H1 (cell line): ENCODE data around the gene APP. TPM values are rescaled to one million over a fixed set of nuclear protein-coding genes. Genes with fewer than 3 reads are reported as not detected.

Experiments
- CTCF ChIA-PET: fragments of 300-600 bp; sonication (Branson Sonifier 250); formaldehyde crosslinking; loops from one replicate; lab custom pipeline; 2021; ENCODE audit not compliant: partially characterized antibody; lab: Charles Lee
- POLR2A ChIA-PET: fragments of 300-600 bp; sonication (Branson Sonifier 250); formaldehyde crosslinking; loops from one replicate; lab custom pipeline; 2021; ENCODE audit warnings: inconsistent platforms; ENCODE audit not compliant: partially characterized antibody; lab: Charles Lee
- DNase-seq, 2 experiments: peaks; one replicate each; pipeline versions ENCODE4 v3.0.0 to v3.0.0-alpha.2; 2010 to 2022; ENCODE audit warnings: low spot score in 2 of 2, low read depth in 1 of 2, mixed read lengths in 1 of 2
- FAIRE-seq: peaks from 2 replicates; lab custom pipeline; 2011; peaks lifted over from hg19 to GRCh38; lab: Jason Lieb, UNC
- H2AFZ ChIP-seq: 2 replicates; pipeline ENCODE4 v1.8.1; 2012; ENCODE audit warnings: low read length, inconsistent platforms
- H2AK5ac ChIP-seq: 2 replicates; pipeline ENCODE4 v1.6.1; 2013; ENCODE audit warnings: low read depth, low read length
- H2BK120ac ChIP-seq: replicated peaks from 2 replicates; pipeline ENCODE3; 2013; ENCODE audit warnings: low read depth, low read length, inconsistent platforms
- H2BK12ac ChIP-seq: 2 replicates; pipeline ENCODE4 v1.6.1; 2013; ENCODE audit warnings: low read depth, low read length
- H2BK15ac ChIP-seq: 2 replicates; pipeline ENCODE4 v1.6.1; 2013; ENCODE audit warnings: low read length
- H2BK20ac ChIP-seq: 2 replicates; pipeline ENCODE4 v1.6.1; 2013; ENCODE audit warnings: low read length
- H2BK5ac ChIP-seq: 2 replicates; pipeline ENCODE4 v1.6.1; 2013; ENCODE audit warnings: low read depth, low read length
- H3K14ac ChIP-seq: 2 replicates; pipeline ENCODE4 v1.6.1; 2013; ENCODE audit warnings: inconsistent platforms; ENCODE audit not compliant: insufficient read length
- H3K18ac ChIP-seq: 2 replicates; pipeline ENCODE4 v1.6.1; 2013; ENCODE audit warnings: low read length; ENCODE audit errors: extremely low read depth
- H3K23ac ChIP-seq: 2 replicates; pipeline ENCODE4 v1.6.1; 2013; ENCODE audit warnings: inconsistent platforms; ENCODE audit not compliant: insufficient read length
- H3K23me2 ChIP-seq: 2 replicates; pipeline ENCODE4 v1.6.1; 2013; ENCODE audit warnings: low read depth, low read length
- H3K27ac ChIP-seq: 2 replicates; pipeline ENCODE4 v1.6.1; 2011; ENCODE audit warnings: low read depth, low read length, inconsistent platforms
- H3K27me3 ChIP-seq, 4 experiments: replicated peaks in 1 of 4; 1 replicate in 1 of 4; 2 replicates in 3 of 4; pipeline versions ENCODE4 v1.6.1 to v1.8.1; 2011 to 2013; ENCODE audit warnings: low read length in 3 of 4, mild to moderate bottlenecking in 3 of 4, inconsistent platforms in 2 of 4, mixed read lengths in 2 of 4, moderate library complexity in 1 of 4; ENCODE audit not compliant: control insufficient read depth in 3 of 4, insufficient read depth in 3 of 4; ENCODE audit errors: extremely low read depth in 1 of 4
- H3K36me3 ChIP-seq, 4 experiments: 2 replicates each; pipeline versions ENCODE4 v1.6.1 to v1.8.1; 2011 to 2013; ENCODE audit warnings: mild to moderate bottlenecking in 4 of 4, low read length in 3 of 4, moderate library complexity in 2 of 4, control low read depth in 1 of 4, inconsistent platforms in 1 of 4; ENCODE audit not compliant: insufficient read depth in 4 of 4, control insufficient read depth in 2 of 4
- H3K4ac ChIP-seq: replicated peaks from 2 replicates; pipeline ENCODE3; 2013; ENCODE audit warnings: low read length, low read depth, mixed read lengths, inconsistent platforms; ENCODE audit not compliant: insufficient read length
- H3K4me1 ChIP-seq, 4 experiments: replicated peaks in 1 of 4; 1 replicate in 1 of 4; 2 replicates in 3 of 4; pipeline versions ENCODE4 v1.6.1 to v1.8.1; 2011 to 2013; ENCODE audit warnings: low read length in 3 of 4, inconsistent platforms in 2 of 4, mixed read lengths in 1 of 4; ENCODE audit not compliant: insufficient read depth in 4 of 4, control insufficient read depth in 3 of 4
- H3K4me2 ChIP-seq, 2 experiments: 2 replicates each; pipeline versions ENCODE4 v1.6.1 to v1.8.1; 2011 to 2013; ENCODE audit warnings: low read depth in 2 of 2, low read length in 2 of 2, control low read depth in 1 of 2, inconsistent platforms in 1 of 2, mild to moderate bottlenecking in 1 of 2; ENCODE audit not compliant: insufficient read depth in 1 of 2
- H3K4me3 ChIP-seq, 4 experiments: fragments of 200-600, 300-600 bp in 1 of 4; sonication (generic), shearing (Covaris generic), sonication (Bioruptor Twin) in 1 of 4; 2 replicates each; pipeline versions ENCODE4 v1.5.1 to v1.8.1; 2011 to 2016; ENCODE audit warnings: low read length in 4 of 4, low read depth in 3 of 4, control low read depth in 2 of 4, inconsistent platforms in 2 of 4, mild to moderate bottlenecking in 2 of 4, mixed read lengths in 1 of 4, moderate library complexity in 1 of 4; ENCODE audit not compliant: insufficient read depth in 2 of 4; ENCODE audit errors: extremely low read depth in 1 of 4
- H3K56ac ChIP-seq: replicated peaks from 2 replicates; pipeline ENCODE3; 2013; ENCODE audit warnings: low read depth, mild to moderate bottlenecking, mixed read lengths, low read length, inconsistent platforms; ENCODE audit not compliant: insufficient read length
- H3K79me1 ChIP-seq: 2 replicates; pipeline ENCODE4 v1.6.1; 2013; ENCODE audit warnings: low read depth, low read length, control low read depth
- H3K79me2 ChIP-seq, 2 experiments: 2 replicates each; pipeline versions ENCODE4 v1.6.1 to v1.8.1; 2012 to 2013; ENCODE audit warnings: low read length in 2 of 2, mild to moderate bottlenecking in 2 of 2, inconsistent platforms in 1 of 2; ENCODE audit not compliant: insufficient read depth in 2 of 2, control insufficient read depth in 1 of 2
- H3K9ac ChIP-seq, 4 experiments: replicated peaks in 1 of 4; 1 replicate in 1 of 4; 2 replicates in 3 of 4; pipeline versions ENCODE4 v1.6.1 to v1.8.1; 2011 to 2013; ENCODE audit warnings: low read depth in 3 of 4, low read length in 3 of 4, control low read depth in 2 of 4, mild to moderate bottlenecking in 2 of 4, moderate library complexity in 2 of 4, inconsistent platforms in 1 of 4; ENCODE audit errors: extremely low read depth in 1 of 4
- H3K9me3 ChIP-seq, 2 experiments: 2 replicates each; pipeline versions ENCODE4 v1.6.1 to v1.8.1; 2012 to 2013; ENCODE audit warnings: mild to moderate bottlenecking in 2 of 2, moderate library complexity in 2 of 2, control low read depth in 1 of 2, inconsistent platforms in 1 of 2, low read depth in 1 of 2, low read length in 1 of 2, mixed read lengths in 1 of 2; ENCODE audit not compliant: insufficient read depth in 2 of 2
- H4K20me1 ChIP-seq, 2 experiments: replicated peaks in 1 of 2; 2 replicates each; pipeline versions ENCODE3 to v1.8.1; 2011 to 2013; ENCODE audit warnings: inconsistent platforms in 2 of 2, low read length in 2 of 2, mild to moderate bottlenecking in 1 of 2; ENCODE audit not compliant: insufficient read depth in 2 of 2, control insufficient read depth in 1 of 2
- H4K5ac ChIP-seq: 2 replicates; pipeline ENCODE4 v1.6.1; 2013; ENCODE audit warnings: low read length, low read depth, mixed read lengths, inconsistent platforms; ENCODE audit not compliant: insufficient read length
- H4K8ac ChIP-seq: 2 replicates; pipeline ENCODE4 v1.8.0; 2013; ENCODE audit warnings: mild to moderate bottlenecking, moderate library complexity, low read length, inconsistent platforms; ENCODE audit not compliant: insufficient read depth; ENCODE audit errors: extremely low read depth
- H4K91ac ChIP-seq: replicated peaks from 2 replicates; pipeline ENCODE3; 2013; ENCODE audit warnings: low read length, mixed read lengths, inconsistent platforms; ENCODE audit not compliant: insufficient read length
- BACH1 ChIP-seq: IDR thresholded peaks from 2 replicates; pipeline ENCODE4 v1.6.1; 2012; ENCODE audit warnings: low read length, improper control_type of control experiment
- CHD2 ChIP-seq: IDR thresholded peaks from 2 replicates; pipeline ENCODE4 v1.6.1; 2012; ENCODE audit warnings: low read length, improper control_type of control experiment
- GABPA ChIP-seq: IDR thresholded peaks from 2 replicates; pipeline ENCODE4 v1.6.1; 2011; ENCODE audit warnings: mild to moderate bottlenecking, low read length, moderate library complexity, borderline replicate concordance; ENCODE audit not compliant: insufficient read depth
- HDAC2 ChIP-seq, 2 experiments: fragments of 300-600 bp in 1 of 2; sonication (generic) in 1 of 2; IDR thresholded peaks; 2 replicates each; pipeline ENCODE4 v1.6.1; 2011 to 2012; ENCODE audit warnings: low read depth in 2 of 2, low read length in 2 of 2, mild to moderate bottlenecking in 2 of 2, moderate library complexity in 2 of 2, borderline replicate concordance in 1 of 2, inconsistent platforms in 1 of 2
- JUND ChIP-seq: IDR thresholded peaks from 2 replicates; pipeline ENCODE4 v1.6.1; 2011; ENCODE audit warnings: mild to moderate bottlenecking, improper control_type of control experiment, low read length
- KDM5A ChIP-seq: fragments of 200-600 bp; IDR thresholded peaks from 2 replicates; pipeline ENCODE4 v1.7.1; 2012; ENCODE audit warnings: mild to moderate bottlenecking, low read length, inconsistent platforms, mixed read lengths
- RAD21 ChIP-seq, 2 experiments: IDR thresholded peaks in 1 of 2; conservative IDR thresholded peaks in 1 of 2; 2 replicates each; pipeline ENCODE4 v1.6.1; 2011; ENCODE audit warnings: low read depth in 2 of 2, low read length in 2 of 2, improper control_type of control experiment in 1 of 2, inconsistent platforms in 1 of 2, mild to moderate bottlenecking in 1 of 2, moderate library complexity in 1 of 2
- RFX5 ChIP-seq: IDR thresholded peaks from 2 replicates; pipeline ENCODE4 v1.6.1; 2011; ENCODE audit warnings: low read depth, low read length, improper control_type of control experiment, borderline replicate concordance
- RNF2 ChIP-seq: fragments of 200-900, 300-1000 bp; sonication (generic); IDR thresholded peaks from 2 replicates; pipeline ENCODE4 v1.7.1; 2016; ENCODE audit warnings: borderline replicate concordance, low read depth, mild to moderate bottlenecking, antibody characterized with exemption, low read length; ENCODE audit not compliant: poor library complexity, severe bottlenecking; ENCODE audit errors: missing control alignments
- SIRT6 ChIP-seq: IDR thresholded peaks from one replicate; pipeline ENCODE4 v1.7.1; 2012; ENCODE audit warnings: low read length, inconsistent platforms
- TAF7 ChIP-seq: optimal IDR thresholded peaks from 2 replicates; pipeline ENCODE3; 2011; ENCODE audit warnings: low read depth, mild to moderate bottlenecking, inconsistent platforms, low read length, moderate library complexity, borderline replicate concordance
- WGBS, 2 experiments: shearing (Covaris generic) in 1 of 2; methylation state at CpG; one replicate each; pipeline versions ENCODE4 v1.1.6 to v1.1.7; 2013 to 2015; ENCODE audit warnings: low lambda C conversion rate in 2 of 2, mixed read lengths in 2 of 2, inconsistent platforms in 1 of 2, low coverage in 1 of 2, missing lambda C conversion rate in 1 of 2; ENCODE audit not compliant: insufficient replicate concordance in 2 of 2, insufficient coverage in 1 of 2, insufficient read length in 1 of 2; ENCODE audit errors: extremely low coverage in 1 of 2, missing lambda C conversion rate in 1 of 2; 5-methylcytosine and 5-hydroxymethylcytosine counted together
- polyA plus RNA-seq, 7 experiments: library from polyadenylated mRNA; depleted of rRNA in 3 of 7; stranded (reverse) in 5 of 7; unstranded in 2 of 7; fragments of >200 nt in 5 of 7; fragments of 200-250 nt in 2 of 7; gene quantifications; 1 replicate in 5 of 7; 2 replicates in 1 of 7; 4 replicates in 1 of 7; pipeline versions ENCODE4 v1.2.1 to v1.2.3, GENCODE V29; 2011 to 2013; ENCODE audit warnings: missing spikeins in 2 of 7, mixed read lengths in 2 of 7
- total RNA-seq: library from RNA; stranded (reverse); fragmentation: NEBNext Ultra II Directional; extraction: Animal tissue kit (Norgen Biotek cat#: 25700); gene quantifications from 2 replicates; pipeline ENCODE4 v1.2.1, GENCODE V29; 2021
- TF ChIP-seq, protein P1 (sequence below): IDR thresholded peaks from 2 replicates; pipeline ENCODE4 v1.6.1; 2011; ENCODE audit warnings: low read depth, mild to moderate bottlenecking, low read length; ENCODE audit not compliant: insufficient read depth

Gene APP
- total and polyA plus RNA-seq, 2 of the 8 experiments (the other 6 are each of a cell fraction or from before 2014, with no cell fraction given), result 375 to 551 TPM

DNA sequence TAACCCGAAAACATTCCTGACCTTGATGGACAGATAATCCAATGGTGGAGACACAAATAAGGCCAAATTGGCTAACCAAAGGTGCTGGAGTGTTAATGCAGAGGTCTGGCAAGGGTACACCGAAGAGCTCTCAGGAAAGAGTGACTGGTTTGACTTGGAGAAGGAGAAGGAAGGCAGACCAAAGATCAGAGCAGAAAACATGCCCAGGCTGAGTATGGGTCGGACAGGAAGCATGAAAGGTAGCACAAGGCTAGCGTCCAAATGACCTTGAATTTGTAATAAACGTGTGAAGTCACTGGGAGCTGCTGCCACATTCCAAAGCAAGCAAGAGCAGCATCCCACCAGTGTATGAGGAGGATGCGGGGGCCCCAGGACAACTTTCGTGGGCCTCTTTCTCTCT lies 45.7 kb downstream of the APP start:
- Histone ChIP-seq H3K56ac (no peak overlapping the region), H3K27ac (no peak overlapping the region), H3K18ac (peak overlapping the region; percentile 1; the same call in 1 of the 2 replicates), H3K79me1 (peaks cover 3% of the 10 kb centered on the region; the same call in 1 of the 2 replicates), H2BK5ac (peak overlapping the region; percentile 46; the same call in 1 of the 2 replicates), H3K4me1 (peaks cover 5 to 31% (median 23%) of the 10 kb centered on the region in 4 experiments; a peak in 6 of 7 replicates), H3K23me2 (no peaks in the 10 kb centered on the region), H2AK5ac (0 out of 2 replicates have a peak overlapping the region, but pooled peaks have one; percentile 56), H3K4me2 (peak overlapping the region in 1 of 2 experiments; percentile 1; a peak in 1 of 4 replicates), H4K91ac (no peak overlapping the region), H2AFZ (no peak overlapping the region), H2BK120ac (no peak overlapping the region), H3K9me3 (no peaks in the 10 kb centered on the region), H3K9ac (no peak overlapping the region), H3K4me3 (no peak overlapping the region), H3K23ac (no peak overlapping the region), H2BK12ac (0 out of 2 replicates have a peak overlapping the region, but pooled peaks have one; percentile 73), H3K36me3 (no peaks in the 10 kb centered on the region), H4K8ac (no peak overlapping the region), H4K20me1 (peaks cover 25 to 31% of the 10 kb centered on the region in 2 experiments), H4K5ac (no peak overlapping the region), H2BK20ac (no peak overlapping the region), H3K27me3 (no peaks in the 10 kb centered on the region), H3K79me2 (peaks cover 11 to 99% of the 10 kb centered on the region in 2 experiments; a peak in 3 of 4 replicates), H2BK15ac (no peak overlapping the region), H3K14ac (no peak overlapping the region), H3K4ac (no peak overlapping the region)
- WGBS, 2 experiments, result 79% methylated on average over 7 of the region's 7 CpGs; no CpG with 5 or more reads in 1 of the 2 experiments
- CTCF ChIA-PET, result interaction anchor here (0.6 to 1.1 kb wide), 3 partner anchors 44 to 947 kb away, joined by 3 read pairs; no protein-coding TSS in a partner anchor
- FAIRE-seq, result no peak
- POLR2A ChIA-PET, result interaction anchor here (1.1 to 1.5 kb wide), 2 partner anchors 14 to 44 kb away, joined by 3 to 6 read pairs; no protein-coding TSS in a partner anchor
- DNase-seq, result no peak
- TF ChIP-seq BACH1 (no peak), TAF7 (no peak), RAD21 (IDR thresholded peaks at IDR 0.05 in 1 of 2, conservative IDR thresholded peaks at IDR 0.05 in 1 of 2; ENCODE audit: low read depth in 2 of 2, low read length in 2 of 2) (no peak), RFX5 (no peak), CHD2 (no peak), KDM5A (no peak), SIRT6 (no peak), HDAC2 (IDR thresholded peaks at IDR 0.05; ENCODE audit: borderline replicate concordance in 1 of 2, low read depth in 2 of 2, low read length in 2 of 2) (no peak), JUND (no peak), GABPA (no peak), RNF2 (no peak)
- TF ChIP-seq, protein P1, sequence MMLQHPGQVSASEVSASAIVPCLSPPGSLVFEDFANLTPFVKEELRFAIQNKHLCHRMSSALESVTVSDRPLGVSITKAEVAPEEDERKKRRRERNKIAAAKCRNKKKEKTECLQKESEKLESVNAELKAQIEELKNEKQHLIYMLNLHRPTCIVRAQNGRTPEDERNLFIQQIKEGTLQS, result no peak
